GM12874 (cell line): ENCODE data around the gene KCNF1.

Experiments used
- CTCF ChIP-seq: IDR thresholded peaks from 2 replicates; pipeline ENCODE4 v1.5.1; 2011; ENCODE audit warnings: low read depth, mild to moderate bottlenecking, control low read depth, low read length, moderate library complexity; ENCODE audit not compliant: insufficient read depth

Gene KCNF1

GRCh38 chr2:10876963-10877362 is 34.8 kb upstream of the KCNF1 start:
- no peak for TF ChIP-seq CTCF

- no peak for TF ChIP-seq CTCF
Measured at GRCh38 chr2:10877651-10878111, 34.1 kb upstream of the KCNF1 start.

- TF ChIP-seq CTCF: no peak
Measured at GRCh38 chr2:10878268-10878915, 33.3 kb upstream of the KCNF1 start.

GRCh38 chr2:10879159-10879558 is 32.6 kb upstream of the KCNF1 start:
- no peak for TF ChIP-seq CTCF

GRCh38 chr2:10879624-10880585 is 31.8 kb upstream of the KCNF1 start:
- TF ChIP-seq CTCF: no peak

GRCh38 chr2:10880586-10881321 is 31.0 kb upstream of the KCNF1 start:
- no peak for TF ChIP-seq CTCF

GRCh38 chr2:10882568-10882967 is 29.2 kb upstream of the KCNF1 start:
- no peak for TF ChIP-seq CTCF
